LNCaP clone FGC (cell line): ENCODE data around the gene MCM3AP.

Source experiments
- DNase-seq: peaks from one replicate; pipeline ENCODE4 v3.0.0-alpha.2; 2011; ENCODE audit warnings: low read depth
- H3K4me3 ChIP-seq: 2 replicates; pipeline ENCODE4 v1.5.1; 2011; ENCODE audit warnings: mild to moderate bottlenecking, low read depth, low read length, control low read depth
- CTCF ChIP-seq: IDR thresholded peaks from 2 replicates; pipeline ENCODE4 v1.5.1; 2012; ENCODE audit warnings: mild to moderate bottlenecking; ENCODE audit not compliant: control insufficient read depth, insufficient read depth; ENCODE audit errors: extremely low read depth

The MCM3AP gene

GRCh38 chr21:46189959-46190490 is 95.4 kb downstream of the MCM3AP start:
- no peak overlapping the region for H3K4me3 ChIP-seq
- no peak for TF ChIP-seq CTCF
- DNase-seq: no peak

GRCh38 chr21:46189213-46189958 is 96.0 kb downstream of the MCM3AP start:
- no peak for DNase-seq
- TF ChIP-seq CTCF: no peak
- peak overlapping the region; percentile 21 for H3K4me3 ChIP-seq

DNA sequence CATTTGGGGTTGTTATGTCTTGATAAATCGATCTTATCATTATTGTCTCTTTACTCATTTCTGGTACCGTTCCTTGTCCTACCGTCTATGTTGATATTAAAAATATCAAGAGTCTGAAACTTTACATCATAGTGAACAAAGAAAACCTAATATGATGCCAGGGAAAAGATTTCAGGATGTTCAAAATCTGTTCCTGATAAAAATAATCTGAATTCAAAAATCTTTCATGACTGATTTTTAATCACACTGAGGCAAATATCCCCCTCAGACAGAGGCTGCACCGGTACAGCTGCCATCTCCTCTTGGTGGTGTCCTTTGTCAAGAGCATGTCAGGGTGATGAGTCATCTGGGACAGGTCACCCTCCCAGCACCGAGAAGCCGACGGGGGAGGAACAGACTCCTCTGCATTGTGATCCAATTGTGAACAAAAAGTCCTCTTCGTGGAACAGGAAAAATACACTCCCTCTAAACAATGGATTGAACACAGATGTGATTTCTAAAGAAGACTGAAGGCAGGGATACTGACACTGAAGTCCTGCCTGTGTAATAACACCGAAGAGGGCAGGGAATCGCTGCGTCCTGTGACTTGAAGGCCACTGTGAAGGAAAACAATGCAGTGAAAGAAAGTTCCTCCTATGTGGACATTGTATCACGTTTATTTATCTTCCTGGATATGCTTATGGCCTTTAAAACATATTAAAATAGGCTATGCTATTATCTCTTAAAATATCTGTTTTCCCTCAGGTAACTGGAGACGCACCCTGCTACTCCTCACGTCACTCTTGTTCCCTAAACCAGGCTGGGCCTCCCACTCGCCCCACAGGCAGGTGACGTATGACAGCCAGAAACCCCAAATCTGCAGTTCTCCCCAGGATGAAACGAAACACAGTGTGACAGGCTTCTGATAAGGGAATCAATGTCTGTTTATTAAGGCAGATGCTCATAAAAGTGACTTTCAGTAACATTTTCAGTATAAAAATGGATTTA is 96.9 kb downstream of the MCM3AP start:
- DNase-seq: peak; percentile 80
- no peak for TF ChIP-seq CTCF
- peak overlapping the region; percentile 21 for H3K4me3 ChIP-seq

DNA sequence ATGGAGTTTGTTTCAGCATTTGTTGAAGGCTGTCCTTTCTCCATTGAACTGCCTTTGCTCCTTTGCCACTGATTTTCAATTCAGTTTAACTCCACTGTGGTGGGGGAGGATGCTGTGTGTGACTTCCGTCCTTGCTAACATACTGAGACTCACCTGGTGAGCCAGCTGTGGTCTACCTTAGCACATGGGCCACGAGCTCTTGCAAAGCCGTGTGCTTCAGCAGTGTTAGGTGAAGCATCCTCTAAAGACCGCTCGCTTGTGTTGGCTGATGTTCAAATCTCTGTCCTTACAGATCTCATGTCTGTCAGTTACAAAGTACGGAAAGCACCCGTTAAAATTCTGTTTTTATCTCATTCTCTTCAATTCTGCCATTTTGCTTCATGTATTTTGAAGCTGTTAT is 97.6 kb downstream of the MCM3AP start:
- no peak overlapping the region for H3K4me3 ChIP-seq
- no peak for TF ChIP-seq CTCF
- no peak for DNase-seq

- no peak for DNase-seq
- no peak for TF ChIP-seq CTCF
- no peak overlapping the region for H3K4me3 ChIP-seq
These were observed 98.2 kb downstream of the MCM3AP start for GRCh38 chr21:46187261-46187660.

- TF ChIP-seq CTCF: no peak
- H3K4me3 ChIP-seq: no peak overlapping the region
- no peak for DNase-seq
These were observed 99.7 kb downstream of the MCM3AP start for GRCh38 chr21:46185716-46186115.
